SK-N-SH treated with all-trans-retinoic acid at 6 μM for 48 hours (cell line): ENCODE measurements around the gene SLC25A42.
A peak's percentile ranks its signal among the peaks of the same experiment; 100 is the strongest.

Experiments
- ATAC-seq: fragments of 200-7000 bp; cut with Tn5 transposase; 3 replicates; pipeline ENCODE4 v1.9.1; 2020; ENCODE audit warnings: mild to moderate bottlenecking, moderate library complexity
- ARNTL ChIP-seq: fragments of 450-650 bp; formaldehyde crosslinking; IDR thresholded peaks from 2 replicates; pipeline ENCODE4 v1.5.0; 2020; ENCODE audit warnings: low read depth, mild to moderate bottlenecking, moderate library complexity, borderline replicate concordance
- BACH2 ChIP-seq: fragments of 250-450 bp; sonication (Bioruptor Pico); IDR thresholded peaks from 2 replicates; pipeline ENCODE4 v1.9.0; 2021; ENCODE audit warnings: mild to moderate bottlenecking, borderline replicate concordance
- CREB5 ChIP-seq: fragments of 250-450 bp; sonication (Bioruptor Pico); IDR thresholded peaks from 2 replicates; pipeline ENCODE4 v1.5.1; 2020; ENCODE audit warnings: low read depth, mild to moderate bottlenecking, moderate library complexity
- CSDC2 ChIP-seq: fragments of 250-450 bp; sonication (Bioruptor Pico); IDR thresholded peaks from 2 replicates; pipeline ENCODE4 v1.5.0; 2020; ENCODE audit warnings: mild to moderate bottlenecking, moderate library complexity
- CSRNP3 ChIP-seq: fragments of 250-450 bp; sonication (Bioruptor Pico); IDR thresholded peaks from 2 replicates; pipeline ENCODE4 v1.5.1; 2021; ENCODE audit warnings: mild to moderate bottlenecking, moderate library complexity
- ESRRG ChIP-seq: fragments of 250-450 bp; sonication (Bioruptor Pico); IDR thresholded peaks from 2 replicates; pipeline ENCODE4 v1.6.1; 2021; ENCODE audit warnings: mild to moderate bottlenecking
- GLIS3 ChIP-seq: fragments of 250-450 bp; sonication (Bioruptor Pico); IDR thresholded peaks from 2 replicates; pipeline ENCODE4 v1.5.0; 2020; ENCODE audit warnings: mild to moderate bottlenecking, moderate library complexity
- ISL1 ChIP-seq: fragments of 250-450 bp; sonication (Bioruptor Pico); IDR thresholded peaks from 2 replicates; pipeline ENCODE4 v2.1.2; 2022; ENCODE audit warnings: mild to moderate bottlenecking, moderate library complexity
- OSR1 ChIP-seq: fragments of 250-450 bp; sonication (Bioruptor Pico); IDR thresholded peaks from 2 replicates; pipeline ENCODE4 v1.8.0; 2022; ENCODE audit warnings: moderate library complexity, mild to moderate bottlenecking, inconsistent platforms
- PATZ1 ChIP-seq: fragments of 250-450 bp; sonication (Bioruptor Pico); IDR thresholded peaks from 2 replicates; pipeline ENCODE4 v1.8.0; 2020; ENCODE audit warnings: mild to moderate bottlenecking, moderate library complexity, borderline replicate concordance
- PPARA ChIP-seq: fragments of 250-450 bp; sonication (Bioruptor Pico); IDR thresholded peaks from 2 replicates; pipeline ENCODE4 v1.5.0; 2020; ENCODE audit warnings: mild to moderate bottlenecking, borderline replicate concordance
- RARB ChIP-seq: fragments of 250-450 bp; sonication (Bioruptor Pico); IDR thresholded peaks from 2 replicates; pipeline ENCODE4 v1.8.0; 2021; ENCODE audit warnings: mild to moderate bottlenecking, moderate library complexity
- SNAI2 ChIP-seq: fragments of 250-450 bp; sonication (Bioruptor Pico); IDR thresholded peaks from 2 replicates; pipeline ENCODE4 v1.5.0; 2020; ENCODE audit warnings: mild to moderate bottlenecking, moderate library complexity
- TCF4 ChIP-seq: fragments of 250-450 bp; sonication (Bioruptor Pico); IDR thresholded peaks from 2 replicates; pipeline ENCODE4 v1.8.0; 2021; ENCODE audit warnings: mild to moderate bottlenecking, moderate library complexity, borderline replicate concordance
- TOX ChIP-seq: fragments of 250-450 bp; sonication (Bioruptor Pico); IDR thresholded peaks from 2 replicates; pipeline ENCODE4 v1.8.0; 2021; ENCODE audit warnings: mild to moderate bottlenecking, moderate library complexity, borderline replicate concordance
- ZC3H10 ChIP-seq: fragments of 250-450 bp; sonication (Bioruptor Pico); IDR thresholded peaks from 2 replicates; pipeline ENCODE4 v1.5.1; 2021; ENCODE audit warnings: mild to moderate bottlenecking, moderate library complexity
- ZNF70 ChIP-seq: fragments of 450-650 bp; formaldehyde crosslinking; IDR thresholded peaks from 2 replicates; pipeline ENCODE4 v1.5.0; 2020; ENCODE audit warnings: mild to moderate bottlenecking, moderate library complexity
- ZNF8 ChIP-seq: fragments of 450-650 bp; formaldehyde crosslinking; IDR thresholded peaks from 2 replicates; pipeline ENCODE4 v1.5.0; 2020; ENCODE audit warnings: mild to moderate bottlenecking, moderate library complexity
- TF ChIP-seq, protein P1 (sequence below): fragments of 250-450 bp; sonication (Bioruptor Pico); IDR thresholded peaks from 2 replicates; pipeline ENCODE4 v1.5.0; 2020; ENCODE audit warnings: mild to moderate bottlenecking, moderate library complexity
- TF ChIP-seq, protein P2 (sequence below): fragments of 250-450 bp; sonication (Bioruptor Pico); IDR thresholded peaks from 2 replicates; pipeline ENCODE4 v1.8.0; 2021; ENCODE audit warnings: low read depth, mild to moderate bottlenecking, moderate library complexity, borderline replicate concordance

Gene SLC25A42

DNA sequence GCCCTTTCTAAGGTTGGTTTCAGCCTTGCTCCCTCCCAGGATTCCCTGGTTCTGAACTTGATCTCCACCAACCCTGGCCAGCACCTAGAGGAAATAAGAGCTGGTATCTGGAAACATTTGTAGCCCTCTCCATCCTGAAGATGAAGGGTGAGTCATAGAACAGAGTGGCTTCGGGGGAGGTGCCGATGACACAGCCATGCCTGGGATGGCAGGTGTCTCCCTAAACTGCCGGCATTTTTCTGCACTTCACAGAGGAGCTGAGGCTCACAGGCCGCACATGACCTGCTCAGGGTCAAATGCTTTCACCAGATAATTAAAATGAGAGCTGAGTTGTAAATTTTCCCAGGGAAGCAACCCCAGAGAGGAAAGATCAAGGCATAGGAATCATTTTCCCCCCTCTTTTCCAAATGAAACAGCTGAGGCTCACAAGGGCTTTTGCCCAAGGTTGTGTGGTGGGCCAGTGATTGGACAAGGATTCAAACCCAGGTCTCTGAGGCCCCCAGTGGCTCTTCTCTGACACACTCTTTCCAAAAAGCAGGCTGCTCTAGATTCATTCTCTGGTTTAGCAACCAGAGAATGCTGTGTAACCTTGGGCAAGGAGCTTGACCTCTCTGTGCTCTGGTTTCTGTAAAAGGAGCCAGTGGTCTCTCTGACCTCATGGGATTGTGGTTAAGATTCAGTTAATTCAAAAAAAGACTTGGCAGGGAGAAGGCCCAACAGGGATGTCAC is 1.2 kb upstream of the SLC25A42 start:
- ATAC-seq: peak; percentile 11; the same call in 2 of the 3 replicates
- no peak for TF ChIP-seq CREB5 (CRISPR knock-in tag)
- no peak for TF ChIP-seq PPARA (CRISPR knock-in tag)
- TF ChIP-seq TOX: no peak
- TF ChIP-seq OSR1: no peak

DNA sequence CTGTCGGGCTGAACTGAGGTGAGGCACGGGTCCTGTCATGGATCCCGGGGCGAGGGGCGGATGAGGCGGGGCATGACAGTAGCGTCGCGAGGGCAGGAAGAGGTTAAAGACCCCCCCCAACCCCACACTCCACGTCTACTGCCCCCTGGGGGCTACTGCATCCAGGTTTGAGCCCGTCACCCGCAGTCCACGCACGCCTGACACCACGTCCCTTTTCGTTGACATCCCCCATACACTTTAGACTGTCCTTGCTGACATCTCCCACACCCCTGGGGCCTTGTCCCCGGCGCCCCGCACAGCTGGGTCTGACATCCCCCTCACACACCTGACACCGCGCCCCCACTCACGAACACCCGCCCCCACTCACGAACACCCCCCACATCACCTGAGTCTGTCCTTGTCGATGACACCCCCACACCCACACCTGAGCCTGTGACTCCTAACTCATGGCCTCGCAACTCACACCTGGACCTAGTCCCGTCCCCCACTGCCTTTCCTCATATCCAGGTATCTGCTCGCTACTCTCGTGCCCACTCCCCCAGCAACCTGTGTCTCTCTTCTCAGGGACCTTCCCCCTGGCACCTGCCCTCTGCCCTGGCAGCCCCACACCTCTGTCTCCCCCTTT is 416 bp downstream of the SLC25A42 start:
- ATAC-seq: no peak
- TF ChIP-seq ZNF70 (no peak), PPARA (CRISPR knock-in tag) (no peak), CSDC2 (CRISPR knock-in tag) (no peak), CSRNP3 (CRISPR knock-in tag) (no peak), ZNF8 (no peak), RARB (CRISPR knock-in tag) (no peak), PATZ1 (CRISPR knock-in tag) (no peak), ISL1 (CRISPR knock-in tag) (no peak), SNAI2 (CRISPR knock-in tag) (no peak), ZC3H10 (CRISPR knock-in tag) (no peak), ESRRG (CRISPR knock-in tag) (no peak), BACH2 (no peak), GLIS3 (CRISPR knock-in tag) (no peak), OSR1 (no peak), TOX (no peak), TCF4 (no peak), ARNTL (CRISPR knock-in tag) (no peak)
- TF ChIP-seq, protein P1, sequence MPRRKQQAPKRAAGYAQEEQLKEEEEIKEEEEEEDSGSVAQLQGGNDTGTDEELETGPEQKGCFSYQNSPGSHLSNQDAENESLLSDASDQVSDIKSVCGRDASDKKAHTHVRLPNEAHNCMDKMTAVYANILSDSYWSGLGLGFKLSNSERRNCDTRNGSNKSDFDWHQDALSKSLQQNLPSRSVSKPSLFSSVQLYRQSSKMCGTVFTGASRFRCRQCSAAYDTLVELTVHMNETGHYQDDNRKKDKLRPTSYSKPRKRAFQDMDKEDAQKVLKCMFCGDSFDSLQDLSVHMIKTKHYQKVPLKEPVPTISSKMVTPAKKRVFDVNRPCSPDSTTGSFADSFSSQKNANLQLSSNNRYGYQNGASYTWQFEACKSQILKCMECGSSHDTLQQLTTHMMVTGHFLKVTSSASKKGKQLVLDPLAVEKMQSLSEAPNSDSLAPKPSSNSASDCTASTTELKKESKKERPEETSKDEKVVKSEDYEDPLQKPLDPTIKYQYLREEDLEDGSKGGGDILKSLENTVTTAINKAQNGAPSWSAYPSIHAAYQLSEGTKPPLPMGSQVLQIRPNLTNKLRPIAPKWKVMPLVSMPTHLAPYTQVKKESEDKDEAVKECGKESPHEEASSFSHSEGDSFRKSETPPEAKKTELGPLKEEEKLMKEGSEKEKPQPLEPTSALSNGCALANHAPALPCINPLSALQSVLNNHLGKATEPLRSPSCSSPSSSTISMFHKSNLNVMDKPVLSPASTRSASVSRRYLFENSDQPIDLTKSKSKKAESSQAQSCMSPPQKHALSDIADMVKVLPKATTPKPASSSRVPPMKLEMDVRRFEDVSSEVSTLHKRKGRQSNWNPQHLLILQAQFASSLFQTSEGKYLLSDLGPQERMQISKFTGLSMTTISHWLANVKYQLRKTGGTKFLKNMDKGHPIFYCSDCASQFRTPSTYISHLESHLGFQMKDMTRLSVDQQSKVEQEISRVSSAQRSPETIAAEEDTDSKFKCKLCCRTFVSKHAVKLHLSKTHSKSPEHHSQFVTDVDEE (CRISPR knock-in tag): no peak
- TF ChIP-seq, protein P2, sequence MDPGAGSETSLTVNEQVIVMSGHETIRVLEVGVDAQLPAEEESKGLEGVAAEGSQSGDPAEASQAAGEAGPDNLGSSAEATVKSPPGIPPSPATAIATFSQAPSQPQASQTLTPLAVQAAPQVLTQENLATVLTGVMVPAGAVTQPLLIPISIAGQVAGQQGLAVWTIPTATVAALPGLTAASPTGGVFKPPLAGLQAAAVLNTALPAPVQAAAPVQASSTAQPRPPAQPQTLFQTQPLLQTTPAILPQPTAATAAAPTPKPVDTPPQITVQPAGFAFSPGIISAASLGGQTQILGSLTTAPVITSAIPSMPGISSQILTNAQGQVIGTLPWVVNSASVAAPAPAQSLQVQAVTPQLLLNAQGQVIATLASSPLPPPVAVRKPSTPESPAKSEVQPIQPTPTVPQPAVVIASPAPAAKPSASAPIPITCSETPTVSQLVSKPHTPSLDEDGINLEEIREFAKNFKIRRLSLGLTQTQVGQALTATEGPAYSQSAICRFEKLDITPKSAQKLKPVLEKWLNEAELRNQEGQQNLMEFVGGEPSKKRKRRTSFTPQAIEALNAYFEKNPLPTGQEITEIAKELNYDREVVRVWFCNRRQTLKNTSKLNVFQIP (CRISPR knock-in tag): no peak
